ENCODE measurements around the gene SLC39A2.

SLC39A2 gene

GRCh38 chr14:21043387-21043973 lies 44.4 kb downstream of the SLC39A2 start:
- in situ Hi-C loops (cut with MboI; ENCODE audit: low sequenced_read_pairs) = no loop called here

GRCh38 chr14:21043974-21044618 lies 45.0 kb downstream of the SLC39A2 start:
- in situ Hi-C loops (cut with MboI; ENCODE audit: low sequenced_read_pairs) = no loop called here

- in situ Hi-C loops (cut with MboI; ENCODE audit: low sequenced_read_pairs) = no loop called here
These were observed 48.3 kb downstream of the SLC39A2 start for GRCh38 chr14:21047378-21047781.

- in situ Hi-C loops (cut with MboI; ENCODE audit: low sequenced_read_pairs) = no loop called here
These were observed 49.5 kb downstream of the SLC39A2 start for GRCh38 chr14:21048638-21049037.

DNA sequence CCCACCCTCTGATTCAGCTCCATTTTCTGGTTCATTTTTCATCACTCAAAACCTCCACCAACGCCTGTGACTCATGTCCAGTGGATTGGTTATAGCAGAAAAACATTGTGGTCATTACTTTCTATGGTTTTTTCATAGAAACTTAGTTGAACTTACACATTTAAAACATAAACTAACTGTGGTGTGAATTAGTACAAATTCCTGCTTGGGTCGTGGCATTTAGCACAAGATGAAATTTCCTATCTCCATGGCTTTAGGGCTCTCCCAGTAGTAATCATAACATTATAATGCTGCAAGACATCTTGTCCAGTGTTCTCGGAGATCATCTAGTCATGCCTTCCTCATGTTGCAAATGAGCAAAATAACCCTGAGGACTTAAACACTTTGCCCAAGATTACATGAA lies 50.2 kb downstream of the SLC39A2 start:
- in situ Hi-C loops (cut with MboI; ENCODE audit: low sequenced_read_pairs) = no loop called here

DNA sequence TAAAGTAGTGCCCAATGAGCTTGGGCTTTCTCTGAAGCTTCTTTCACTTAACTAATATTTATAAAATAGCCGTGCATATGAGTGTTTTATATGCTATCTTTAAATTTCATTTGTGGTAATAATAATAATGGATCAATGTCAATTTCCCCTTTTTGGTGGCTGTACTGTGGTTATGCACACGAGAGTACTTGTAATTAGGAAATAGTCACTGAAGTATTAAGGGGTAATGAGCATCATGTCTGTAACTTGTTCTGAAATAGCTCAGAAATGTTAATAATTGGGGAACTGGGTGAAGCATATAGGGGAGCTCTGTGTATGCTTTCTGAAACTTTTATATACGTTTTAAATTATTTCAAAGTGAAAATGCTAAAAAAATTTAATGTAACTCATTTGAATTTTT lies 51.5 kb downstream of the SLC39A2 start:
- in situ Hi-C loops (cut with MboI; ENCODE audit: low sequenced_read_pairs) = no loop called here

Measured in hTERT RPE-1 (cell line).